NCI-H2081 treated with DMSO at 0.1 percent for 48 hours (cell line): Measurements from ENCODE around the gene SYNE4.
"Not testable (repeated sequence)": the region's sequence is repeated elsewhere in the genome, so short reads cannot be mapped to it uniquely, and the experiment has no call there.

Experiments
- DNase-seq: peaks from one replicate; lab custom pipeline; 2025; lab: John Stamatoyannopoulos, UW

The SYNE4 gene

DNA sequence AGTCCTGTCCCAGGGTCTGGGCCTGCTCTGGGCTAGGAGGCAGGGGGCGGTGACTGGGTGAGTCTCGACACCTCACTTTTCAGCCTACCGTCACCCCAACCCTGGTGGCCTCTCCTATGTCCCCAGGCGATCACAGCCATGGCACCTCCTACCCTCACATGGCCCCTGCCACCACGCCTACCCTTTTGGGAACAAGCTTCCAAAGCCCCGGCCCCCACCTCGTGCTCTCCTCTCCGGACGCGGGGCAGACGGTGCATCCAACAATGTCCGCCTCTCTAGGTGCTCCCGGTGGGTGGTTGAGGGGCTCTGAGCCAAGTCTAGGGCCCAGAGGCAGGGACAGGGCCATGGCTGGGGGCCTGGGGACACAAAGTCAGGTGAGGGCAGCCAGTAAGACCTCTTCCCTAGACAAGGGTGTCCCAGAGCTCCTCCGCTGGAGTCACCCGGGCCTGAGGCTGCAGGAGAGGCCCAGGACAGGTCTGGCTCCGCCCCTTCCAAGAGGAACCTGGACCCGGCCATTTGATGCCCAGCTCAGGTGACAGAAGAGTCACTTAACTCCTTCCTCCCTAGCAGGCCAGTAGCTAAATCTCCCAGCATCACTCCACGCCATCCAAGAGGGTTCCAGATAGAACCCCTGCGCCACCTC is at the start of gene SYNE4:
SYNE4 (minus strand) TSS at position 478 of the 643 bp plus-strand sequence; CDS start at position 346, 132 bp downstream.
- DNase-seq: no peak

DNA sequence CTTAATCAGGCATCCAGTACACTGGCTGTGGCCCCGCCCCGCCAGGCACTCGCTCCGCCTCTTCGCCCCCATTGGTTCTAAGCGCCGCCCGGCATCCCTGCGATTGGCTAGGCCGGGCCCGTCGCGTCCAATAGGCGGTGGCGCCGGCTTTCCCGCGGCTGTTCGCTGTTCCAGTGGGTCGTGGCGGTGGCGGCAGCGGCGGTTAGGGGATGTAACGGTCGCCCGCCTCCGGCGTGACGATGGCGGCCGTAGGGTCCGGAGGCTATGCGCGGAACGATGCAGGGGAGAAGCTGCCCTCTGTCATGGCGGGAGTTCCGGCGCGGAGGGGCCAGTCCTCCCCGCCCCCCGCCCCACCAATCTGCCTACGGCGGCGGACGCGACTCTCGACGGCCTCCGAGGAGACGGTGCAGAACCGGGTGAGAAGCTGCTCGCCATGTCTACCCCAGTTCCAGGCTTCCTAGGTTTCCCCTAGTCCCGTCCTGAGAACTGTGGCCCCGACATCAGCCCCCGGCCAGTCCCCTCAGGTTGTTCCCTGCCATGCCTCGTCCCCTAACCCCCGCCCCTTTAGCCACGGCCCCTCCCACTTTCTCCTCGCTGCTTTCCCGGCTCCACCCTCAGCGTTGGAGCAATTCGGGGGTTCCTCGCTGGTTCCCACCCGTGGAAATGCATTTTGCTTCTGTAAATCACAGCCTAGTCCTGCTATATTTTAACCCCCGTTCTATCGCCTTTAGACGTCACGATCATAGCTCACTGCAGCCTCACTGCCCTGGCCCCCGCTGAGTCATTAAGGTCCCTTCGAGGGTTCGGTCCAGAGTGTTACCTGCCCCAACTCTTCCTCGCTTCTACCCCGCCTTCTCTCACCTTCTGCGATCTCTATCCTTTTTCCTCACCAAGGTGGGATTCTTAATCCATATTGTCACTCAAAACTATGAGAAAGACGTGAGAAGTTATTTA is 46.4 kb upstream of the SYNE4 start, which contains the start of gene WDR62:
WDR62 (plus strand) TSS at position 165 of the 954 bp plus-strand sequence; CDS start at position 240, 75 bp downstream.
- peak; percentile 95 for DNase-seq

DNA sequence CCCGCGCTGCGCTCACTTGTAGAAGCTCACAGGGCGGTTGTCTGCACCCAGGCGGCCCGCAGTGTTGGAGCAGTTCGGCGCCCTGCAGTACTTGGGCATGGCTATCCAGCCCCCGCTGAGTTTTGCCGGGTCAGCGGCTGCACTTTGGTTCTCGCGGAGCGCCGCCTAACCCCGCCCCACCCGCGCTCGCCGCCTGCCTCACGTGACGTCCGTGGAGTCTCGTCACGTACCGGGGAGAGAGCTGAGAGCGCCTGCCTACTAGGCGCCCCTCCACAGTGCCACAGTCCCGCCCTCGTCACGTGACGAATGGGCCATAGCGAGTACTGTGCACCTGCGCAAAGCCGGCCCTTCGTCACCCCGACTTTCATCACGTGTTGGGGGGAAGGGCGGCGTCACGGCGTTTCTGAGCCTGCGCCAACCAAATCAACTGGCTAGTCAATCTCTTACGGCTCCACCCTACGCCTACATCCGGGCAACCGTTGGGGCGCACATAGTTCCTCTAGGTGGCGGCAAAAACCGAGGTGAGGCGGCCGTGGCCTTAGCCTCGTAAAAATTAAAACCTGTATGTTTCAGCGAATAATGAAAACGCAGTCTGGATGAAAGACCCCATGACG is 45.6 kb upstream of the SYNE4 start, which contains the start of gene THAP8:
THAP8 (minus strand) TSS at position 167 of the 614 bp plus-strand sequence; CDS start at position 99, 68 bp downstream.
- DNase-seq: peak; percentile 95

DNA sequence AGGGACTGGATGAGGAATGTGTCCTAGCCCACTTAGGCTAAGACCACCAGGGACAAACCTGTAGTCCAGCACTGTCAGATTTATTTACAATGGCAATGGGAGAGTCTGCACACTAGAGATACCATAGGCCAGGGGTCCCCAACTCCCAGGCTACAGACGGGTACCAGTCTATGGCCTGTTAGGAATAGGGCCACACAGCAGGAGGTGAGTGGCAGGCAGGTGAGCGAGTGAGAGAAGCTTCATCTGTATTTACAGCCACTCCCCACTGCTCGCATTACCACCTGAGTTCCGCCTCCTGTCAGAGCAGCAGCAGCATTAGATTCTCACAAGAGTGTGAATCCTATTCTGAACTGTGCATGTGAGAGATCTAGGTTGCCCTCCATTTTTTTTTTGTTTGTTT is 43.0 kb upstream of the SYNE4 start:
- no peak for DNase-seq

DNA sequence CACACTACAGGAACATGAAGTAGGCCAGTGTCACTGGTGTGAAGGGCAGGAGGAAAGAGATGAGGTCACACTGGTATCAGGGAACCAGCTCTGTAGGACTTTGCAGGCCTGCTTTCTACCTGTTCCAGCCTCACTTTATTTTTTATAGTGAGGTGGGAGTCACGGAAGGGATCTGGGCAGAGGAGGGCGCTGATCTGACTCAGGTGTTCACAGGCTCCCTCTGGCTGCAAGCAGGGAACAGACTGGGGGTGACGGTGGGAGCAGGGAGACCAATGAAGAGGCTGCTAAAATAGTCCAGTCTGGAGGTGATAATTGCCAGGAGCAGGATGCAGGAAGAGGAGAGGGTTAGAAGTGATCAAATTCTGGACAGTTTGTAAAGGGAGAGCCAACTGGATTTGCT is 42.6 kb upstream of the SYNE4 start:
- no peak for DNase-seq

DNA sequence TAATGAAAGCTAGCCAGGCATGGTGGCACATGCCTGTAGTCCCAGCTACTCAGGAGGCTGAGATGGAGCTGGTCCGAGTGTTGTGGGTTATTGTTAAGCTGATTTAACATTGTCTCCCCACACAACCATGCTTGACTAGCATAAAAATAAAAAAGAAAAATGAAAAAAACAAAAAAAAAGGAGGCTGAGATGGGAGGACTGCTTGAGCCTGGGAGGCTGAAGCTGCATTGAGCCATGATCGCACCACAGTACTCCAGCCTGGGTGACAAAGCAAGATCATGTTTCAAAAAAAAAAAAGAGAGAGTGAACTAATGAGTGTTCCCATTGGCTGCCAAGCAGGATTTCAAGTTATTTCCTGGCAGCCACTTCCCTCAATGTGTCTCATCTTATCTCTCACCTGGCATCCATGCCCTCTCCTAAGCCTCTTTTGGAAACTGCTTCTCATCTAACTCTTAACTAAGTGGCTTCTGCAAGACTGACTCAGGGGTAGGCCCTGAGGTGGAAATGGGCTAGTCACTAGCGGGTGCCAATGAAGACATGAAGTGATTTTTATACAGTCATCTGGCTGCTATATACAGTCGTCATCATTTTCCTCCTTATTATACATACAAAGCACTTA is 40.6 kb upstream of the SYNE4 start:
- DNase-seq: no peak

GRCh38 chr19:36047835-36048234 is 39.2 kb upstream of the SYNE4 start:
- no peak for DNase-seq

- DNase-seq: no peak
Measured at GRCh38 chr19:36046443-36047050, 37.9 kb upstream of the SYNE4 start.

- no peak for DNase-seq
Measured at GRCh38 chr19:36043952-36044351, 35.3 kb upstream of the SYNE4 start.

GRCh38 chr19:36041831-36042230 is 33.2 kb upstream of the SYNE4 start:
- no peak for DNase-seq

DNA sequence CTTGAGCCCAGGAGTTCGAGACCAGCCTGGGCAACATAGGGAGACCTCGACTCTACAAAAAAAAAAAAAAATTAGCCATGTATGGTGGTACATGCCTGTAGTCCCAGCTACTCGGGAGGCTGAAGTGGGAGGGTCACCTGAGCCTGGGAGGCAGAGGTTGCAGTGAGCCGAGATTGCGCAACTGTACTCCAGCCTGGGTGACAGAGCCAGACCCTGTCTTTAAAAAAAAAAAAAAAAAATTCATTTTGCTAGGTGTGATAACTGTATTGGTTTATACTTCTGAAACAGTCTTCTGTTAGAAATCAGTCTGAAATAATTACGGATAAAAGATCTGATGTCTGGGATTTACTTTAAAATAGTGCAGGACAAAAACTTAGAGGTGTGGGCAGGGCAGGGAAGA is 32.5 kb upstream of the SYNE4 start:
- DNase-seq: not testable (repeated sequence)

- no peak for DNase-seq
Measured at GRCh38 chr19:36040495-36040894, 31.9 kb upstream of the SYNE4 start.

- DNase-seq: no peak
Measured at GRCh38 chr19:36032251-36033104, 23.9 kb upstream of the SYNE4 start, which contains the start of gene CLIP3. Gene CLIP3 (minus strand): TSS chr19:36032873. CDS start chr19:36032357, 516 bp downstream.

DNA sequence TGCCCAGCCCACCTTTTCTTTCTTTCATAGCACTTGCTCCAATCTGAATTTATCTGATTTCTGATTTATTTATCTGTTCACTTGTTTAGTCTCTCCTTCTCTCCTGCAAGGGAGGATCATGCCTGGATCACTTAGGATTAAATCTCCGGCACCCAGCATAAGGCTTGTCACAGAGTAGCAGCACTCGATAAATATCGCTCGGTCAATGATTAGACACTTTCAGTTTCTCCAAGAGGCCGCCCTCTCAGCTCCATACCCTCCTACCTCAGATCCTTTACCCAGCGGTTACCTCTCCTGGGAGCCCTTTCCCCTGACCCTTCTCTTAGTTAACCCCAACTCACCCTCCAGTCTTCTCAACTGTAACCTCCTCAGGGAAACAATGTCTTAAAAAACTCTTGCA is 22.7 kb upstream of the SYNE4 start:
- no peak for DNase-seq

DNA sequence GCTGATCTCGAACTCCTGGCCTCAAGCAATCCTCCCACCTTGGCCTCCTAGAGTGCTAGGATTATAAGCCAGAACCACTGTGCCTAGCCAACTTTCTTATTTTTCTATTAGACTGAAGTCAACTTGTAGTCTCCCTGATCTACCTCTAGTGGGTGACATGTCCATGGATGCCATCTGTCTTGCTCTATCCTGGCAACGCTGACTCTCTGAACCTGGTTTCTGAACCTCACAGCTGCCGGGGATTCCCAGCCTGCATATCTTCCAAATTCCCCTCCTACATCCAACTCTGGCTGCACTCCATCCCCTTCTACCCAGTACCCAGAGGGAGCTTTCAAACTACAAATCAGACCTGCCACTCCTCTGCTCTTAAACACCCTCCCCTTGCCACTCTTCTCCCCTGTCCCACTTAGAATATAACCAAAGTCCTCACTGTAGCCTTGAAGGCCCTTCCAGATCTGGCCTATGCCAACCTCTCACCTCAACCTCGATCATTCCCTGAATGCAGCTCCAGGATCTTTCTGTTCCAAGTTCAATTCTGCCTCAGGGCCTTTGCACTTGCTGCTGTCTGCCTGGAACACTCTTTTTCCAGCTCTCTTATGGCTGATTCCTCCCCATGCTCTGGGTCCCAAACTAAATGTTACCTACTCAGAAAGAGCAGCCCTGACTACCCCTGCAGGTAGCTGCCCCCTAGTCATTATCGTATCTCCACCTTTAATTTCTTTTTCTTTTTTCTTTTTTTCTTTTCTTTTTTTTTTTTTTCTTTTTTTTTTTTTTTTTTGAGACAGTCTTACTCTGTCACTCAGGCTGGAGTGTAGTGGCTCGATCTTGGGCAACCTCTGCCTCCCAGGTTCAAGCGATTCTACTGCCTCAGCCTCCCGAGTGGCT is 21.9 kb upstream of the SYNE4 start:
- DNase-seq: no peak

DNA sequence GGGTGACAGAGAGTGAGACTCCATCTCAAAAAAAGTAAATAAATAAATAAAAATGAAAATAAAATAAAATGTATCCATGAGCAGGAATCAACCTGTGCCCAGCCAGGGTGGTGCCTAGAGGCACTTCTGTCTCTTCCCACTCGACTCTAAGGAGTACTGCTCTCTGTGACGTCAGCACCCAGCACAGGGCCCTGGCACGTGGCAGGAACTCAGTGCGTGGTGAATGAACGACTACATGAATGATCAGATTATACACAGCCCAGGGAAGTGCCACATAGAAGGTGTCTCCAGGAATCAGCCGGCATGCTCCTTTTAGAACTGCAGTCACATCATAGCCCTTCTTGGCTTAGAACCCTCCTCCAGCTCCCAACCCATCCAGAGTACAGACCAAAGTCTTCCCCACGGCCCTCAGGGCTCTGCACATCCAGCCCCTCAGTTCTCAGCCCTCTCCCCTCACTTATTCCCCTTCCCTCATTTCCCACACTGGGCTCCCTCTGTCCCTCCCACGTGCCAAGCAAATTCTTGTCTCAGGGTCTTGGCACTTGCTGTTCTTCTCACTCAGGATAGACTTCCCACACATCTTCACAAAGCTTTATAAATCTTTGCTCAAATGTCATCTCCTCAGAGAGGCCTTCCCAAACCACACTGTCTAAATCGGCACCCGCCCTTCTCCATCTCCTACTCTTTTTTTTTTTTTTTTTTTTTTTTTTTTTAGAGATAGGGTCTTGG is 19.9 kb upstream of the SYNE4 start:
- DNase-seq: no peak

DNA sequence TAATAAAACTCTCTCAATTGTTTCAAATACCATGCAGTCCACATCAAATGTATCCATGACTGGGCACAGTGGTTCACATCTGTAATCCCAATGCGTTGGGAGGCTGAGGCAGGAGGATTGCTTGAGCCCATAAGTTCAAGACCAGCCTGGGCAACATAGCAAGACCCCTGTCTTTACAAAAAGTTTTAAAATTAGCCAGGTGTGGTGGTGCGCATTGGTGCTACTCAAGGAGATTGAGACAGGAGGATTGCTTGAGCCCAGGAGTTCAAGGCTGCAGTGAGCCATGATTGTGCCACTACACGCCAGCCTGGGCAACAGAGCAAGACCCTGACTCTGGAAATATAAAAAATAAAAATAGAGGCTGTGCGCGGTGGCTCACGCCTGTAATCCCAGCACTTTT is 19.1 kb upstream of the SYNE4 start:
- no peak for DNase-seq

- DNase-seq: no peak
Measured at GRCh38 chr19:36026091-36026876, 17.7 kb upstream of the SYNE4 start.
